Fibroblast of lung (primary cell): ENCODE data around the gene HAUS6.

ENCODE experiments used
- CTCF ChIP-seq, 2 donors: IDR thresholded peaks in 1 of 2; conservative IDR thresholded peaks in 1 of 2; 1 replicate in 1 of 2; 2 replicates in 1 of 2; pipeline ENCODE4 v1.5.1; 2011 to 2012; ENCODE audit warnings: low read length in 2 of 2, control low read depth in 1 of 2, inconsistent platforms in 1 of 2, low read depth in 1 of 2, mild to moderate bottlenecking in 1 of 2
- EZH2 ChIP-seq: IDR thresholded peaks from 2 replicates; pipeline ENCODE4 v1.5.1; 2012; ENCODE audit warnings: low read length, control low read depth, mild to moderate bottlenecking; ENCODE audit errors: missing control alignments

GRCh38 chr9:19022206-19022605 lies 80.5 kb downstream of the HAUS6 start:
- TF ChIP-seq CTCF (conservative IDR thresholded peaks at IDR 0.05 in 1 of 2, IDR thresholded peaks at IDR 0.05 in 1 of 2; ENCODE audit: low read depth in 1 of 2, low read length in 2 of 2) (no peak), EZH2 (no peak)
